HG03457 (cell line): Measurements from ENCODE around the gene UBE2E2.

Experiments used
- ATAC-seq: cut with Tn5 transposase; IDR thresholded peaks from one replicate; pipeline ENCODE4 v1.9.1; 2021; ENCODE audit warnings: moderate number of reproducible peaks; ENCODE audit not compliant: unreplicated experiment

UBE2E2 gene

DNA sequence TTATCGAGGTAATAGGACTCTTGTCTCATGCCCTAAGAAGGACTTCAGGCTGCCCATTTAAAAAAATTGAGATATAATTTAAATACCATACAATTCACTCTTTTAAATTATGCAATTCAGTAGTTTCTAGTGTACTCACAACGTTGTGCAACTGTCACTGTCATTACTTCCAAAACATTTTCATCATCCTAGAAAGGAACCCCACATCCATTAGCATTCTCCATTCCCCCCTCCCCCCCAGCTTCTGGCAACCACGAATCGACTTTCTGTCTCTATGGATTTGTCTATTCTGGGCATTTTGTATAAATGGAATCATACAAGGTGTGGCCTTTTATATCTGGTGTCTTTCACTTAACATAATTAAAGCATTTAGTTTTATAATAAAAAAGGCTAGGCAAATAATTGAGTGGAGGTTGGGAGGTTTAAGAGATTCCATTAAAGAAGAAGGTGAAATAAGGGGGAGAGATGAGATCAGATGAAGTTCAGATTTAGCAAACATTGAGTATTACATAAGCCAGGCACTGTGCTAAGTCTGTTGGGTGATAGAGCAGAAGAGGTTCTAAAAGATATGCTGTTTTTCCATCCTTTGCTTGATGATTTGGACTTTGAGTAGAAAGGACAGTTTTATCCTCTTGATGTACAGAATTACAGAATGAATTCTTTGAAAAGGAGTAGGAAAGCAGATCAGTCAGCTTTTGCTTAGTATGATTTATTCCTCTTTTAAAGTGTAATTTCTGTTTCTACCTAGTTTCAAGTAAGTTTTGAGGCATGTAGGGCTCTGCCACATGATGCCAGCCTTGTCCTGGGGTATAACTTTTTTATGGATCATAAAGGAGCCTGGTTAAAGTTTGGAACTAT is 36.3 kb downstream of the UBE2E2 start:
- ATAC-seq = no peak

DNA sequence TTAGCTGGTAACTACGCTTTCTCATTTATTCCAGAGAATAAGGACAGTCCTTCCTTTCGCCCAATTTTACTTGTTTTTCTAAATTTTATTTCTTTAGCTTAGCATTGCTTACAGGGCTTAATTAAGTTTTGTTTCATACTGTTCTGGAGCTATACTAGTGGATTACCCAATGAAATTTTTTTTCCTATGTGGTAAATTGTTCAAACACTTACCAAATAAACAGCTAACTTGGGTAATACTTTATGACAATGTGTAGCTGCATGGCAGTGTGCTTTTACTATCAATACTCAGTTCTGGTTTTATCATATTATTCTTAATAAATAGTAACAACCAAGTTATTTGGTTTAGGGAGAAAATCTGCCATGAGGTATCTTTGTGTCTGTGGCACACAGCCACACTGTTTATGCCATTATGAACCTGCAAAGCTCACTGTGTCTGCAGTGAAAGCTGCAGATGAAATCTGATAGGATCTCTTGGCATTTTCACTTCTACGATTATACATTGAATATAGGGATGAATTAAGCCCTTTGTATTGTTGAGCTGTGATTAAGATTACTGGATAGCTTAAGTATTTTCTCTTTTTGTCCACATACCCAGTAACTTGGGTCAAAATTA is 37.2 kb downstream of the UBE2E2 start:
- no peak for ATAC-seq

DNA sequence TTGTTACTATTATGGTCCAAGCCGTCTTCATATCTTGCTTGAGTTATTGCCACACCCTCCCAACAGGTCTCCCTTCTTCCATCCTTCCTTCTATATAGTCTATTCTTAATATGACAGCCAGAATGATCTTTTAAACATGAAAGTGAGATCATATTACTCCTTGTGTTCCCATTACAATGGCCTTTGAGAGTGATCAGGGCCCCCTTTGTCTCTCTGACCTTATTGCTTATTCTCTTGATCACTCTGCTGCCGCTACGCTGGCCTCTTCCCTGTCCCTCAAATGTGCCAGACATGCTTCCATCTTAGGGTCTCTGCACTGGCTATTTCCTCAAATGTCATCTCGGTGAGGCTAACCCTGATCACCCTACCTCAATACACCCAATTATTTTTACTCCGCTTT is 38.1 kb downstream of the UBE2E2 start:
- no peak for ATAC-seq

DNA sequence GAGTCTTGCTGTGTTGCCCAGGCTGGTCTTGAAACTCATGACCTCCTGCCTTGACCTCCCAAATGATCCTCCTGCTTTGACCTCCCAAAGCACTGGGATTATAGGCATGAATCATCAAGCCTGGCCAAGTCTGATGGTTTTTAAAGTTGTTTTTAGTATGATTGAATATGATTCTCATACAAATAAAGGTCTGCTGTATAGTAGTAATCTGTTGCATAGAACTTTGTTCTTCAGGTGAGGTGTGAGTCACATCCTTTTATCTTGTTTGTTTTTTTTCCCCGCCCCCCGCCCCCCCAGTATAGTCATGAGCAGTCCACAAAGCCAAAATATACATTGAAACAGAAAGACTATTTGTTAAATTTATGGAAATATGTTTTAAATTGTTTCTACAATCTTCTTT is 39.0 kb downstream of the UBE2E2 start:
- ATAC-seq = no peak

DNA sequence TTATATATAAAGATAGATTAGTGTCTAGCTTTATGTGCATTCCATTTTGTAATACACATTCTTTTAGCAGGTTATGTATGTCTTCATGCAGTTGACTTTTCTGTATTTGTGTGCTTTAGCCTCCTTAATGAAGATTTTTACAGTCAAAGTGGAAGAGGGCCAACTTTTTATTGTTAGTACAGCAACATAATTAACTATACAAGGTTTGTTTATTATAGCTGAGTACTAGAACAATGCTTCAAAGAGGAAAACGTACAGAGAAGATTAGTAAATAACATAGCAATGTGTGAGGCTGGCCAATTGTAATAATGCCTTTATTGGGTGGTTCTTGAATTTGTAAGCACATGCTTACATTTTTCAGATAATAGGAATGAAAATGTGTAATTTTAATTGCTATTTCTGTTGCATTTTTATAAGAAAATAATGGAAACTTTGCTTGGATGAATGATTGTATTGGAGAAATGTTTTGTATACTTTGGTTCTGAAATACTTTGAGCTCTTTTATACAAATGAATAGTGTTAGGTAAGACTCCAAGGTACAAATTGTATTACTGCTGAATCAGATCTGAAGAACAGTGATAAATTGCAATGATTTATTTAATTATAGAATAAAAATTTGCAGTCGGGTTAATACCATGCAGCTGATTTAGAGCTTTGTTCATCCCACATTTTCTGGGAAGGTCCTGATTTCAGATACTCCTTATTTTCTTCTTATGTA is 41.4 kb downstream of the UBE2E2 start:
- ATAC-seq = no peak

DNA sequence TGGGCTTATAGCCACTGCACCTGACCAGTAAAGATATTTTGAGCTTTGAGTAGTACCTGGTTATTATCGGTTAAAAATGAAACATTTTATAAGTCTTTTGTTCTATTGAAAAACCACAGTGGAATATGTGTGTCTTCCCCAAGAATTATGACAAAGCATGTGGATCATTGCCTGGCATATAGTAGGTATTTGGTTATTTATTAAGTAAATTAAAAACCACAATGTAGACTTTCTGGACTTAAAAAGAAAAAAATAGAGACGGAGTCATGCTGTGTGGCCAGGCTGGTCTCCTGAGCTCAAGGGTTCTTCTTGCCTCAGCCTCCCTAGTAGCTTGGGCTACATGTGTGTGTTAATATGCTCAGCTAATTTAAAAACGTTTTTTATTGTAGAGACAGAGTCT is 43.5 kb downstream of the UBE2E2 start:
- no peak for ATAC-seq

DNA sequence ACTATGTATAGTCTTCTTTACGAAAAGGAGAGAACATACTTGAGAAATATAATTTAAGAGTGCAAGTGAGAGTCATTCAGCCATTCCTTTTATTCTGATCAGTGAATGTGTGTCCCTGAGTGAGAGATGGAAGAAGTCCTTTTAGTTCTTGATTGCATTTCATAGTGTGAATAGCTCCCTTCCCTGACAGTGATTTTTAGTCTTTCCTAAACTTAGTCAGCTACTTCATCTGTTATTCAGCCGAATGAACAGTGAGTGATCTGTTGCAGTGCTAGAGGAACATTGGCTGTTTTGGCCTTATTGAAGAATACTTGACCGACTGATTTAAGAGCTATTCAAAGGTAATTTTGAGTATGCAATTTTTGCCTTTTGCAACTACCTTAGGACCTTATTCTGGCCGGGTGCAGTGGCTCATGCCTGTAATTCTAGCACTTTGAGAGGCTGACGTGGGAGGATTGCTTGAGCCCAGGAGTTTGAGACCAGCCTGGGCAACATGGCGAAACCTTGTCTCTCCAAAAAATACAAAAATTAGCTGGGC is 45.5 kb downstream of the UBE2E2 start:
- no peak for ATAC-seq

DNA sequence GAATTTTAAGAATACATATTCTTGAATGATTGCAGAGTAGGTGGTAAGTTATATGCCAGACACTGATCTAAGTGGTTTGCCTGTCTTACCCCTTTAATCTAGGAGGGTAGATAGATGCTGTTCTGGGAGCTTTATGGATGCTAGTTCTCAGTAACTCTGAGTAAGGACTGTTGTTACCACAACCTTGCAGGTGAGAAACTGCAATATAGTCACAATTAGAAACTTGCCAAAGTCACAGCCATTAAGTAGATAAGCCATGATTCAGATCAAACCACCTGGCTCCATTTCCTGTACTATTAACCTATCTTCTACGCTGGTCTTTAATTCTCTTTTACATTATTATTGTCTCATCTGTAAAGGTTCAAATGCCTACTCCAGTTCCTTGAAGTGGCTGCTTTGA is 46.8 kb downstream of the UBE2E2 start:
- no peak for ATAC-seq

DNA sequence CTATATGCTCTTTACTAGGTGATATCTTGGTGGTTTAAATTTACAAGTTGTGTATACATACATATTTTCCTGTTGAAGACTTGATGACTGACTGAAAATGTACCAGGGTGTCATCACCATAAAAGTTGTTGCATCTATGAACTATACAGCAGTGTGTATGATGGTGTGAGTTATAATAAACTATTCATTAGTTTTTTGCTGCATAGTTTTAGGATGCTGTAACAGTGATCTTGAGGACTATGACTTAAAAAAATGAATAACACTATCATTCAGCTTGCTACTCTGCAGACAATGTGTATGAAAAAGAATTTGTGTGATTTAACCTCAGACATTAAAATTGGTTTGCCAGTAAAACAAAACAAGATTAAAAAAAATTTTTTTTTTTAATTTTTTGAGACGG is 49.0 kb downstream of the UBE2E2 start:
- no peak for ATAC-seq

DNA sequence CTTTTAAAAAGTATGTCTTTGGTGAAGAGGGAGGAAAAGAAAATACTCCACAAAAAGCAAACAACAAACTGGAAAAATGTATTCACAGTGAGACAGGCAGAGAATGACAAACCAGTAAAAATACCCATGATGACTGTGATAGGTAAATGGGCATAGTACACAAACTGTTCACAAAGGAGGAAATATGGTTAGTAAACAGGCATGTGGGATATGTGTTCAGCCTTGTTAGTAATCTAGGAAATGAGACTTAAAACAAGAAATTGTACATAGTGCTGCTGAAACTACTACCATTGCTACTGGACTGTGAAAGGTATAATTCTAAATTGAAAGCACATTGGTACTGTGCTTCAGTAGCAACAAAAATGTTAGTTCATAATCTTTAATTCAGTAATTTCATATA is 50.1 kb downstream of the UBE2E2 start:
- ATAC-seq = peak; percentile 66

DNA sequence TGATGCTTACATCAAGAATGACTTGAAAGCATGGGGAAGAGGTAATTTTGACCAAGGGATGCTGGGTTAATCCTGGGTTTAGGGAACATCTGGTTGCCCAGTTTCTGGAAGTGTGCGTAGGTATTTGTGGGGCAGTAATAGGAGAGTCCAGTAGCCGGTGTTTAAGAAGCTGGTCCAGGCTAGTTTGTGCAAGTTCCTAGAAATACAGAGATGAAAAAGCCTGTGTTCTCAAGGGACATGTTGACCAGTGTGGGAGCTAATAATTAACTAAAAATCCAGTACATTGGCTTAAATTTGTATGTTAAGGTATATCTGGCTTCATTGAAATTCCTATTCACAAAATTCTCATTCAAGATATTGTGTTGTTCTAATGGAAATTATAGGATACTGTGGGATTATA is 51.2 kb downstream of the UBE2E2 start:
- no peak for ATAC-seq

DNA sequence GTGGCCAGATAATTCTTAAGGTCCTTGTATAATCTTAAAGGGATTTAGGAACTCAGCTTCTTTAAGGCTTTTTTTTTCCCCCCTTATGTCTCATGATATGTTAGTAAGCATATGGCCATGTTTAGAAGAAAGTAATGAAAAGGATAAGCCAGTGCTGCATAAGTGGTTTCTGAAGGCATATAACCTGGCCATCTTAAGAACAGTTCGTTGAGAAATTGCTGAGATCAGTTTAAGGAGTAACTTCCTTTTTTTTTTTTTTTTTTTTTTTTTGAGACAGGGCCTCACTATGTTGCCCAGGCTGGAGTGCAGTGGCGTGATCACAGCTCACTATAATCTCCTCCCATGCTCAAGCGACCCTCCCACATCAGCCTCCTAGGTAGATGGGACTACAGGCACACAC is 51.7 kb downstream of the UBE2E2 start:
- ATAC-seq = no peak

DNA sequence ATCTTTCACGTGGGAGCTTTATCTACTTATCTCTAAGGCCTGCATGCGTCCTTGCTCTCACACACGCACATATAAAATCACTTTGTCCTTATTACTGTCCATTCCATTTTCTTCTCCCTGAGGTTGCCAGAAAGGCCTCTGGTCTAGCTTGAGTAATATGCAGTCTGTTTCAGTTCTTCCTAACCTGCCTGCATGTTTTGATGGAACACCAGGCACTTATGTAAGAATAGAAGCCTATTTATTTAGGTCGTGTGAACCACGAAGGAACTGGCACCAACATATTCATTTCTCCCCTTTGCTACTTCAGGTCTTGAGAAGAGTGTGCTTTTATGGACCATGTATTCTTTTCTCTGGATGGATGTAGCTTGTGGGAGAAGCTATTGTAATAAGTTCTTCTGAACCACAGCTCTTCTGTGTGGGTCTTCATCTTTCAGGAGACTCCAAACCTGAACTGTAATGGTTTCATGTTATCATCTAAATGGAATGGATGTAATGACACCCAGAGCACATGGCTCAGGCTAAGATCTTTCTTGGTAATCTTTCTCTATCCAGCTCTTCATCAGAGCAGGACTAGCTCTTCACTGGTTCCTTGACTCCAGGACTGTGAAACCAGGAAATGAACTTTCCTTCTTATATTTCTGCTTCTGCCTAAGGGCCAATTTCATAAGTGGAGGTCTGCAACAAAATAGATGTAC is 53.8 kb downstream of the UBE2E2 start:
- no peak for ATAC-seq

DNA sequence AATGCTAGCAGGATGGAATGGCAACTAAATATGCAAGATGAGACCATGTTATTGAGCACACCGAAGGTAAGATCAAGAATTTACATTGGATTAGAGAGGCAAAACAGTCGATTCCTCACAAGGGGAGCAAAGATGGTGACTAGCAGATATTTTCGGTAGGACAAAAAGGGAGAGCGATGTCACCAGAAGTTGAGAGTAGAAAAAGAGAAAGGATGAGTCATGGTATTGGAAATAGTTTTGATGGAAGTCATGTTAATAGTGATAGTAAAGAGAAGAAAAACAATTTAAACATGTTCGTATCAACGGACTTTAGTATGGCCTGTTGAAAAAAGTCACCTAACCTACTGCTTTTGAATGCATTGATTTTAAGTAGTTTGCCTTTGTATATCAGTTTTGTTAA is 55.0 kb downstream of the UBE2E2 start:
- ATAC-seq = no peak

DNA sequence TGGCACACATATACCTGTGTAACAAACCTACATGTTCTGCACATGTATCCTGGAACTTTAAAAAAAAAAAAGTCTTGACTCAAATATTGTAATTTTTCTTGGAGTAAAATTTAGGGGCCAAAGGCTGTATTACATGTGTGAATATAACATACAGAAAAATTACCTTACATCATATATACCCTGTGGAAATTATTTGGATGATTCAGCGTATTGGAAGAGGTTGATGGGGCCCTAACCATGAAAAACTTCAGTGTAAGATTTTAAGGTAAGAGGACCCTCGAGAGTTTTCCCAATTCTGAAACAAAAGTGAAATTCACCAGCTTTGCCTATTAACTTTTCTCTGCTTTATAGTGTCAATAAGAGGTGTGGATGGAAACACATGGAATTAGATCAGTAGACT is 56.4 kb downstream of the UBE2E2 start:
- no peak for ATAC-seq

DNA sequence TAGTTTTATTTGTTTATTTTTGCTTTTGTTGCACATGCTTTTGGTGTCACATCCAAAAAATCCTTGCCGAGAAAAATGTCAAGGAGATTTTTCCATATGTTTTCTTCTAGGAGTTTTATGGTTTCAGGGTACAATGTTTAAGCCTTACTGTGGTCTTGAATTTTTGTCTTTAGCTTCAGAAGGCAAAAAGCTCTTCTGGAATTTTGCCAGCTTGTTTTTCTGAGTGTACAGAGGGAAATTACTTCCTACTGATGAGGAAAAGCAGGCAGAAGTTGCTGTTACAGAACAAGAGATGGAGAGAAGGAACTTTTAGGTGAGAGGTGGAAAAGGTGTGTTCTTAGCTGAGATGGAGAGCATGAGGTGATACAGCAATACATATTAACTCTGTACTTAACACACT is 59.6 kb downstream of the UBE2E2 start:
- ATAC-seq = no peak

DNA sequence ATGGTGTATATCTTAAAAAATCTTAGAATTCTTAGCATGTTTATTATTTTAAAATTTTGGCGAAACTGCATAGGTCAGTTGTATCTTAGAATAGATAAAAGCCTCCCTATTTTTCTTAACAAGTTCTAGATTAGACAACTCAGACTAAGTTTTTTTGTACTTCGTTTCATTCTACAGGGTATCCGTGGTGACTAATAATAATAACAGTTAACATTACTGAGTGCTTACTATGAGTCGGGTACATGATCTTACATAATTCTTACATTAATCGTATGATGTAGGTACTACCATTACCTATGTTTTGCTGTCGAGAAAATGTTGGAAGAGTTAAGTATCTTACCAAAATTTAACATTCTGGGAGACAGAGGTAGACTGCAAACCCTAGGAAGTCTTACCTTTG is 60.7 kb downstream of the UBE2E2 start:
- no peak for ATAC-seq

DNA sequence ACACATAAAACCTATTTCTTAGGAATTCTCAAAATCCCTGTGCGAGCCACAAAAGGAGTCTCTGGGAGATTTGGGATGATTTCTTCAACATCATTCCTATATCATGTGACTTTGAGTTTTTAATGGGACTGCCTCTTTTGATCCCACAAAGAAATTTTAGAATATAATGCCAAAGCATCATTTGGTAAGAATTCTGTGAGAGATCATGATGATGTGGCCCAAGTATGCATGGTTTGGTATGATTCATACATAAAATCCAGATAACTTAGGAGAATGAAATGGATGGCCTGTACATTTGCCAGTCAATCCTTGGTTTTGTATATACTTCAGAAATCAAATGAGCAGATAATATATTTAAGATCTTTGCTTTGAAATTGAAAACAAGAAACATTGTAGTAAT is 61.3 kb downstream of the UBE2E2 start:
- ATAC-seq = no peak

DNA sequence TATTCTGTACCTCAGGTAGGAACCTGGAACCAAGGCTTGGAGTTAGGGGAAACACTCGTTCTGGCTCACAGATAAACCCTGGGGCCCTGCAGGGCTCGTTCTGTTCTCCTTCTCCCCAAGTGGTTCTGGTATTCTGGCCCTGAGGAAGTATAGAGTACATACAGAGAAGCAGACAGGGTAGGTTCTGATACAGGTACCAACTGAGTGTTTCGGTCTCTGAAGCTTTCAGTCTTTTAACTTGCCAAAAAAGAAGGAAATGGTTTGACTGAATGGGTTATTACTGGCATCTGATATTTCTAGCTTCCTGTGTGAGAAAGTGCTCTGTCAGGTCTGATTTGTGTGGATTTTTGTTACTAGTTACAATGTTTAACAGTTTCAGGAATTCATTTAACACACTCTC is 67.3 kb downstream of the UBE2E2 start:
- ATAC-seq = no peak

DNA sequence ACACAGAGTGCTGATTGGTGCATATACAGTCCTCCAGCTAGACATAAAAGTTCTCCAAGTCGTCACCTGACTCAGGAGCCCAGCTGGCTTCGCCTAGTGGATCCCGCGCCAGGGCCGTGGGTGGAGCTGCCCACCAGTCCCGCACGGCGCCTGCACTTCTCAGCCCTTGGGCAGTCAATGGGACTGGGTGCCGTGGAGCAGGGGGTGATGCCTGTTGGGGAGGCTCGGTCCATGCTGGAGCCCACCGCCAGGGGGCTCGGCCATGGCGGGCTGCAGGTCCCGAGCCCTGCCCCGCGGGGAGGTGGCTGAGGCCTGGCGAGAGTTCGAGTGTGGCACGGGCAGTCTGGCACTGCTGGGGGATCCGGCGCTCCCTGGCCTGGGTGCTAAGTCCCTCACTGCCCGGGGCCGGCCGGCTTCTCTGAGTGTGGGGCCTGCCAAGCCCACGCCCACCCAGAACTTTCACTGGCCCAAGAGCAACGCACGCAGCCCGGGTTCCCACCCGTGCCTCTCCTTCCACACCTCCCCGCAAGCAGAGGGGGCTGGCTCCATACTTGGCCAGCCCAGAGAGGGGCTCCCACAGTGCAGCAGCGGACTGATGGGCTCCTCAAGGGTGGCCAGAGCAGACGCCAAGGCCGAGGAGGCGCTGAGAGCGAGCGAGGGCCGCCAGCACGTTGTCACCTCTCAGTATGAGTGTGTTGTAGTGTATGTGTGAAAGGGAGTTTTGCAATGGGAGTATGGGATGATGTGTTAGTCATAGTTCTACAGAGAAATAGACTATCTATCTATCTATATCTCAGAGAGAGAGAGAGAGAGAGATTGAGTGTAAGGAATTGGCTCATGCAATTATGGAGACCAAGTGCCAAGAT is 69.0 kb downstream of the UBE2E2 start:
- ATAC-seq = no peak
